GM23338 (cell line): ENCODE data around the gene CDKN1A. TPM values are rescaled to one million over a fixed set of nuclear protein-coding genes. Genes with fewer than 3 reads are reported as not detected.

ENCODE experiments used
- ATAC-seq: fragments of 200-7000 bp; cut with Tn5 transposase; 3 replicates; pipeline ENCODE4 v1.9.1; 2020
- DNase-seq: peaks from one replicate; pipeline ENCODE4 v3.0.0-alpha.2; 2015; ENCODE audit warnings: low spot score
- H2AFZ ChIP-seq: fragments of 200-600 bp; sonication (generic); 2 replicates; pipeline ENCODE4 v1.8.0; 2016; ENCODE audit warnings: antibody characterized with exemption, mild to moderate bottlenecking, moderate library complexity
- H3F3A ChIP-seq: fragments of 200-600 bp; sonication (generic); replicated peaks from 2 replicates; pipeline ENCODE4 v1.8.0; 2017; ENCODE audit warnings: antibody characterized with exemption, mixed run types, low read depth
- H3K27ac ChIP-seq: fragments of 200-600 bp; sonication (generic); 2 replicates; pipeline ENCODE4 v1.6.1; 2016; ENCODE audit warnings: low read depth
- H3K27me3 ChIP-seq: fragments of 200-600 bp; sonication (generic); 2 replicates; pipeline ENCODE4 v1.8.0; 2016; ENCODE audit warnings: mild to moderate bottlenecking, mixed run types, moderate library complexity; ENCODE audit not compliant: insufficient read depth
- H3K36me3 ChIP-seq: fragments of 200-600 bp; sonication (generic); 2 replicates; pipeline ENCODE4 v1.8.0; 2016; ENCODE audit warnings: mild to moderate bottlenecking; ENCODE audit not compliant: insufficient read depth
- H3K4me1 ChIP-seq: fragments of 200-600 bp; sonication (generic); 2 replicates; pipeline ENCODE4 v1.8.0; 2016; ENCODE audit warnings: mild to moderate bottlenecking, moderate library complexity; ENCODE audit not compliant: insufficient read depth
- H3K4me2 ChIP-seq: fragments of 200-600 bp; sonication (generic); 2 replicates; pipeline ENCODE4 v1.7.1; 2017; ENCODE audit warnings: mixed run types
- H3K4me3 ChIP-seq: fragments of 200-600 bp; sonication (generic); 2 replicates; pipeline ENCODE4 v1.6.1; 2016; ENCODE audit warnings: mixed run types
- H3K79me2 ChIP-seq: fragments of 200-600 bp; sonication (generic); replicated peaks from 2 replicates; pipeline ENCODE4 v1.8.0; 2017; ENCODE audit warnings: mild to moderate bottlenecking; ENCODE audit not compliant: insufficient read depth
- H3K9me2 ChIP-seq: fragments of 200-600 bp; sonication (generic); 2 replicates; pipeline ENCODE4 v1.8.0; 2017; ENCODE audit not compliant: insufficient read depth
- H4K20me1 ChIP-seq: fragments of 200-600 bp; sonication (generic); replicated peaks from 2 replicates; pipeline ENCODE4 v1.8.0; 2017; ENCODE audit warnings: mild to moderate bottlenecking; ENCODE audit not compliant: insufficient read depth
- H3K27ac Mint-ChIP-seq: 2 replicates; pipeline ENCODE4 v1.8.0; 2020; ENCODE audit warnings: inconsistent platforms, mild to moderate bottlenecking, moderate library complexity, mixed read lengths
- H3K27me3 Mint-ChIP-seq: 3 replicates; pipeline ENCODE4 v1.8.0; 2022; ENCODE audit warnings: low read depth, mild to moderate bottlenecking, moderate library complexity, mixed read lengths, inconsistent platforms; ENCODE audit not compliant: insufficient read depth, poor library complexity
- H3K36me3 Mint-ChIP-seq: 3 replicates; pipeline ENCODE4 v1.8.0; 2021; ENCODE audit warnings: low read depth, mild to moderate bottlenecking, inconsistent platforms, moderate library complexity, mixed read lengths
- H3K4me1 Mint-ChIP-seq: 3 replicates; pipeline ENCODE4 v1.8.0; 2020; ENCODE audit warnings: mild to moderate bottlenecking, inconsistent platforms, mixed read lengths
- H3K4me3 Mint-ChIP-seq: 3 replicates; pipeline ENCODE4 v1.8.0; 2021; ENCODE audit warnings: moderate library complexity, mild to moderate bottlenecking, inconsistent platforms, mixed read lengths
- H3K9me3 Mint-ChIP-seq: 3 replicates; pipeline ENCODE4 v1.8.0; 2020; ENCODE audit warnings: moderate library complexity, mild to moderate bottlenecking, inconsistent platforms, mixed read lengths
- CREB1 ChIP-seq: fragments of 250-450 bp; sonication (Bioruptor Pico); IDR thresholded peaks from 2 replicates; pipeline ENCODE4 v1.5.0; 2020; ENCODE audit warnings: low read depth, mild to moderate bottlenecking, moderate library complexity
- ETS1 ChIP-seq: IDR thresholded peaks from 2 replicates; pipeline ENCODE4 v1.6.1; 2016; ENCODE audit warnings: antibody characterized with exemption
- EZH2phosphoT487 ChIP-seq: fragments of 200-600 bp; sonication (generic); IDR thresholded peaks from one replicate; pipeline ENCODE4 v1.8.1; 2018; ENCODE audit warnings: antibody characterized with exemption; ENCODE audit not compliant: unreplicated experiment
- JUNB ChIP-seq: IDR thresholded peaks from one replicate; pipeline ENCODE4 v1.6.1; 2016; ENCODE audit warnings: antibody characterized with exemption; ENCODE audit not compliant: unreplicated experiment
- NANOG ChIP-seq: IDR thresholded peaks from 2 replicates; pipeline ENCODE4 v1.6.1; 2016; ENCODE audit warnings: antibody characterized with exemption, borderline replicate concordance
- POLR2AphosphoS5 ChIP-seq: IDR thresholded peaks from 2 replicates; pipeline ENCODE4 v1.6.1; 2016; ENCODE audit warnings: antibody characterized with exemption, low read depth
- ZNF114 ChIP-seq: fragments of 250-450 bp; sonication (Bioruptor Pico); IDR thresholded peaks from 2 replicates; pipeline ENCODE4 v1.5.0; 2020; ENCODE audit warnings: mild to moderate bottlenecking, moderate library complexity
- ZNF331 ChIP-seq: fragments of 250-450 bp; sonication (Bioruptor Pico); IDR thresholded peaks from 2 replicates; pipeline ENCODE4 v1.5.0; 2020; ENCODE audit warnings: low read depth, mild to moderate bottlenecking, moderate library complexity
- polyA plus RNA-seq: library from polyadenylated mRNA; unstranded; fragments of >200 nt; fragmentation: Nextera tagmentation; extraction: Ambion mirVana; gene quantifications from 2 replicates; pipeline ENCODE4 v1.2.1, GENCODE V29; 2016
- total RNA-seq: library from RNA; depleted of rRNA; stranded (reverse); fragments of >200 nt; shearing (Covaris generic); gene quantifications from 2 replicates; pipeline ENCODE4 v1.2.3, GENCODE V29; 2014
- TF ChIP-seq, protein P1 (sequence below): fragments of 250-450 bp; sonication (Bioruptor Pico); IDR thresholded peaks from 2 replicates; pipeline ENCODE4 v1.5.0; 2020; ENCODE audit warnings: mild to moderate bottlenecking, moderate library complexity
- TF ChIP-seq, protein P2 (sequence below): IDR thresholded peaks from one replicate; pipeline ENCODE4 v1.6.1; 2018; ENCODE audit warnings: antibody characterized with exemption; ENCODE audit not compliant: unreplicated experiment

CDKN1A gene
- total and polyA plus RNA-seq, 2 experiments from 2014 or later = 31.5 to 45.6 TPM

DNA sequence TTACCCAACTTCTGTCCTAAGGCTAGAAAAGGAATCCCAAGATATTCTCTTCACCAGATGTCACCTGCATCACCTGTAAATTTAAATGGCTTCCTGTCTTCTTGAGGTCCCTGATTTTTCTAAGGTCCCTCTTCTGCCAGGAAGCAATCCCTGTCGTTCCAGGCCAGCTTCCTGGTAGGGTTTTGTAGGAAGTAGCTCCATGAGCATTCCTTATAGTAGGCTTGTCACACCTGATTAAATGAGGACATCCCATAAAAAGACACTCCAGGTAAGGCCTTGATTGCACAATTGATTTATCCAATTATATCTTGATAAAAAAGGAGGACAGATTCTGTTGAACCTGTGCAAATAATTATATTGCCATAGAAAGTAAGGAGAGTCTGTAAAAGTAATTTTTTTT lies 27.8 kb downstream of the CDKN1A start (continued):
- TF ChIP-seq, protein P1, sequence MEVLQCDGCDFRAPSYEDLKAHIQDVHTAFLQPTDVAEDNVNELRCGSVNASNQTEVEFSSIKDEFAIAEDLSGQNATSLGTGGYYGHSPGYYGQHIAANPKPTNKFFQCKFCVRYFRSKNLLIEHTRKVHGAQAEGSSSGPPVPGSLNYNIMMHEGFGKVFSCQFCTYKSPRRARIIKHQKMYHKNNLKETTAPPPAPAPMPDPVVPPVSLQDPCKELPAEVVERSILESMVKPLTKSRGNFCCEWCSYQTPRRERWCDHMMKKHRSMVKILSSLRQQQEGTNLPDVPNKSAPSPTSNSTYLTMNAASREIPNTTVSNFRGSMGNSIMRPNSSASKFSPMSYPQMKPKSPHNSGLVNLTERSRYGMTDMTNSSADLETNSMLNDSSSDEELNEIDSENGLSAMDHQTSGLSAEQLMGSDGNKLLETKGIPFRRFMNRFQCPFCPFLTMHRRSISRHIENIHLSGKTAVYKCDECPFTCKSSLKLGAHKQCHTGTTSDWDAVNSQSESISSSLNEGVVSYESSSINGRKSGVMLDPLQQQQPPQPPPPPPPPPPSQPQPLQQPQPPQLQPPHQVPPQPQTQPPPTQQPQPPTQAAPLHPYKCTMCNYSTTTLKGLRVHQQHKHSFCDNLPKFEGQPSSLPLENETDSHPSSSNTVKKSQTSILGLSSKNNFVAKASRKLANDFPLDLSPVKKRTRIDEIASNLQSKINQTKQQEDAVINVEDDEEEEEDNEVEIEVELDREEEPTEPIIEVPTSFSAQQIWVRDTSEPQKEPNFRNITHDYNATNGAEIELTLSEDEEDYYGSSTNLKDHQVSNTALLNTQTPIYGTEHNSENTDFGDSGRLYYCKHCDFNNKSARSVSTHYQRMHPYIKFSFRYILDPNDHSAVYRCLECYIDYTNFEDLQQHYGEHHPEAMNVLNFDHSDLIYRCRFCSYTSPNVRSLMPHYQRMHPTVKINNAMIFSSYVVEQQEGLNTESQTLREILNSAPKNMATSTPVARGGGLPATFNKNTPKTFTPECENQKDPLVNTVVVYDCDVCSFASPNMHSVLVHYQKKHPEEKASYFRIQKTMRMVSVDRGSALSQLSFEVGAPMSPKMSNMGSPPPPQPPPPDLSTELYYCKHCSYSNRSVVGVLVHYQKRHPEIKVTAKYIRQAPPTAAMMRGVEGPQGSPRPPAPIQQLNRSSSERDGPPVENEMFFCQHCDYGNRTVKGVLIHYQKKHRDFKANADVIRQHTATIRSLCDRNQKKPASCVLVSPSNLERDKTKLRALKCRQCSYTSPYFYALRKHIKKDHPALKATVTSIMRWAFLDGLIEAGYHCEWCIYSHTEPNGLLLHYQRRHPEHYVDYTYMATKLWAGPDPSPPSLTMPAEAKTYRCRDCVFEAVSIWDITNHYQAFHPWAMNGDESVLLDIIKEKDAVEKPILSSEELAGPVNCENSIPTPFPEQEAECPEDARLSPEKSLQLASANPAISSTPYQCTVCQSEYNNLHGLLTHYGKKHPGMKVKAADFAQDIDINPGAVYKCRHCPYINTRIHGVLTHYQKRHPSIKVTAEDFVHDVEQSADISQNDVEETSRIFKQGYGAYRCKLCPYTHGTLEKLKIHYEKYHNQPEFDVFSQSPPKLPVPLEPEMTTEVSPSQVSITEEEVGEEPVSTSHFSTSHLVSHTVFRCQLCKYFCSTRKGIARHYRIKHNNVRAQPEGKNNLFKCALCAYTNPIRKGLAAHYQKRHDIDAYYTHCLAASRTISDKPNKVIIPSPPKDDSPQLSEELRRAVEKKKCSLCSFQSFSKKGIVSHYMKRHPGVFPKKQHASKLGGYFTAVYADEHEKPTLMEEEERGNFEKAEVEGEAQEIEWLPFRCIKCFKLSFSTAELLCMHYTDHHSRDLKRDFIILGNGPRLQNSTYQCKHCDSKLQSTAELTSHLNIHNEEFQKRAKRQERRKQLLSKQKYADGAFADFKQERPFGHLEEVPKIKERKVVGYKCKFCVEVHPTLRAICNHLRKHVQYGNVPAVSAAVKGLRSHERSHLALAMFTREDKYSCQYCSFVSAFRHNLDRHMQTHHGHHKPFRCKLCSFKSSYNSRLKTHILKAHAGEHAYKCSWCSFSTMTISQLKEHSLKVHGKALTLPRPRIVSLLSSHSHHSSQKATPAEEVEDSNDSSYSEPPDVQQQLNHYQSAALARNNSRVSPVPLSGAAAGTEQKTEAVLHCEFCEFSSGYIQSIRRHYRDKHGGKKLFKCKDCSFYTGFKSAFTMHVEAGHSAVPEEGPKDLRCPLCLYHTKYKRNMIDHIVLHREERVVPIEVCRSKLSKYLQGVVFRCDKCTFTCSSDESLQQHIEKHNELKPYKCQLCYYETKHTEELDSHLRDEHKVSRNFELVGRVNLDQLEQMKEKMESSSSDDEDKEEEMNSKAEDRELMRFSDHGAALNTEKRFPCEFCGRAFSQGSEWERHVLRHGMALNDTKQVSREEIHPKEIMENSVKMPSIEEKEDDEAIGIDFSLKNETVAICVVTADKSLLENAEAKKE (CRISPR knock-in tag) = no peak
- TF ChIP-seq POLR2AphosphoS5 = no peak
- no peak for TF ChIP-seq NANOG

DNA sequence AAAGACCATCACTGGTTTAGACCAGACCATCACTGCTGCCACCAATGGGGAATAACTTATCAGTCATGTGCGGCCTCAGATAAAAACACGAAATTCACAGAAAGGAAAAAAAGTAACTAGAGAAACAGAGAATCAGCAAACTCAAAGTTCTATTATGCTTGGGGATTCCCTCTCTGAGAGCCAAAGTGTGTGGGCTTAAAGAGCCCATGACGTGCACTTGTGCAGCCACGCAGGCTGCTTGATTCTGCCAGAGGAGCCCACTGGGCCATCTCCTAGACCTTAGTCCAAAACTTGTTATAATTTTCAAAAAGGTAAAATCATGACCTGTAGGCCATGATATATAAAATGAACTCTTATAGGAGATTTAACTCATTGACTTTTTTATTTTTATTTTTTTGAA lies 34.3 kb downstream of the CDKN1A start:
- H3K27ac Mint-ChIP-seq = no peak overlapping the region
- H3K27me3 ChIP-seq = no peaks in the 10 kb centered on the region
- H3K4me3 Mint-ChIP-seq = no peak overlapping the region
- H3K4me2 ChIP-seq = no peak overlapping the region
- no peaks in the 10 kb centered on the region for H3K79me2 ChIP-seq
- no peaks in the 10 kb centered on the region for H3K36me3 Mint-ChIP-seq
- H3K4me3 ChIP-seq = no peak overlapping the region
- H3K36me3 ChIP-seq = no peaks in the 10 kb centered on the region
- H3F3A ChIP-seq = no peaks in the 10 kb centered on the region
- no peaks in the 10 kb centered on the region for H3K27me3 Mint-ChIP-seq
- ATAC-seq (no peak), DNase-seq (no peak)
- H3K9me3 Mint-ChIP-seq = no peaks in the 10 kb centered on the region
- no peaks in the 10 kb centered on the region for H3K4me1 ChIP-seq
- no peaks in the 10 kb centered on the region for H3K9me2 ChIP-seq
- no peaks in the 10 kb centered on the region for H3K4me1 Mint-ChIP-seq
- no peak overlapping the region for H2AFZ ChIP-seq
- TF ChIP-seq ETS1 (no peak), ZNF114 (no peak), NANOG (no peak), EZH2phosphoT487 (no peak), JUNB (no peak), CREB1 (CRISPR knock-in tag) (no peak), POLR2AphosphoS5 (no peak), ZNF331 (CRISPR knock-in tag) (no peak)
- TF ChIP-seq, protein P2, sequence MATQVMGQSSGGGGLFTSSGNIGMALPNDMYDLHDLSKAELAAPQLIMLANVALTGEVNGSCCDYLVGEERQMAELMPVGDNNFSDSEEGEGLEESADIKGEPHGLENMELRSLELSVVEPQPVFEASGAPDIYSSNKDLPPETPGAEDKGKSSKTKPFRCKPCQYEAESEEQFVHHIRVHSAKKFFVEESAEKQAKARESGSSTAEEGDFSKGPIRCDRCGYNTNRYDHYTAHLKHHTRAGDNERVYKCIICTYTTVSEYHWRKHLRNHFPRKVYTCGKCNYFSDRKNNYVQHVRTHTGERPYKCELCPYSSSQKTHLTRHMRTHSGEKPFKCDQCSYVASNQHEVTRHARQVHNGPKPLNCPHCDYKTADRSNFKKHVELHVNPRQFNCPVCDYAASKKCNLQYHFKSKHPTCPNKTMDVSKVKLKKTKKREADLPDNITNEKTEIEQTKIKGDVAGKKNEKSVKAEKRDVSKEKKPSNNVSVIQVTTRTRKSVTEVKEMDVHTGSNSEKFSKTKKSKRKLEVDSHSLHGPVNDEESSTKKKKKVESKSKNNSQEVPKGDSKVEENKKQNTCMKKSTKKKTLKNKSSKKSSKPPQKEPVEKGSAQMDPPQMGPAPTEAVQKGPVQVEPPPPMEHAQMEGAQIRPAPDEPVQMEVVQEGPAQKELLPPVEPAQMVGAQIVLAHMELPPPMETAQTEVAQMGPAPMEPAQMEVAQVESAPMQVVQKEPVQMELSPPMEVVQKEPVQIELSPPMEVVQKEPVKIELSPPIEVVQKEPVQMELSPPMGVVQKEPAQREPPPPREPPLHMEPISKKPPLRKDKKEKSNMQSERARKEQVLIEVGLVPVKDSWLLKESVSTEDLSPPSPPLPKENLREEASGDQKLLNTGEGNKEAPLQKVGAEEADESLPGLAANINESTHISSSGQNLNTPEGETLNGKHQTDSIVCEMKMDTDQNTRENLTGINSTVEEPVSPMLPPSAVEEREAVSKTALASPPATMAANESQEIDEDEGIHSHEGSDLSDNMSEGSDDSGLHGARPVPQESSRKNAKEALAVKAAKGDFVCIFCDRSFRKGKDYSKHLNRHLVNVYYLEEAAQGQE = no peak
- no peaks in the 10 kb centered on the region for H4K20me1 ChIP-seq
- no peak overlapping the region for H3K27ac ChIP-seq
